OCI-LY7 (cell line): ENCODE measurements around the gene ADAMTSL3.

Experiments
- EZH2phosphoT487 ChIP-seq: fragments of 200-600 bp; sonication (generic); IDR thresholded peaks from 2 replicates; pipeline ENCODE4 v1.6.1; 2018; ENCODE audit warnings: low read depth, borderline replicate concordance, mild to moderate bottlenecking, mixed run types, antibody characterized with exemption, low read length, moderate library complexity, mixed read lengths
- TF ChIP-seq, protein P1 (sequence below): fragments of 200-600 bp; sonication (generic); conservative IDR thresholded peaks from 2 replicates; pipeline ENCODE4 v1.5.1; 2014; ENCODE audit warnings: mild to moderate bottlenecking, antibody characterized with exemption, low read length, moderate library complexity, mixed read lengths

- TF ChIP-seq, protein P1, sequence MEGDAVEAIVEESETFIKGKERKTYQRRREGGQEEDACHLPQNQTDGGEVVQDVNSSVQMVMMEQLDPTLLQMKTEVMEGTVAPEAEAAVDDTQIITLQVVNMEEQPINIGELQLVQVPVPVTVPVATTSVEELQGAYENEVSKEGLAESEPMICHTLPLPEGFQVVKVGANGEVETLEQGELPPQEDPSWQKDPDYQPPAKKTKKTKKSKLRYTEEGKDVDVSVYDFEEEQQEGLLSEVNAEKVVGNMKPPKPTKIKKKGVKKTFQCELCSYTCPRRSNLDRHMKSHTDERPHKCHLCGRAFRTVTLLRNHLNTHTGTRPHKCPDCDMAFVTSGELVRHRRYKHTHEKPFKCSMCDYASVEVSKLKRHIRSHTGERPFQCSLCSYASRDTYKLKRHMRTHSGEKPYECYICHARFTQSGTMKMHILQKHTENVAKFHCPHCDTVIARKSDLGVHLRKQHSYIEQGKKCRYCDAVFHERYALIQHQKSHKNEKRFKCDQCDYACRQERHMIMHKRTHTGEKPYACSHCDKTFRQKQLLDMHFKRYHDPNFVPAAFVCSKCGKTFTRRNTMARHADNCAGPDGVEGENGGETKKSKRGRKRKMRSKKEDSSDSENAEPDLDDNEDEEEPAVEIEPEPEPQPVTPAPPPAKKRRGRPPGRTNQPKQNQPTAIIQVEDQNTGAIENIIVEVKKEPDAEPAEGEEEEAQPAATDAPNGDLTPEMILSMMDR, result no peak
- TF ChIP-seq EZH2phosphoT487, result no peak
Observed at GRCh38 chr15:83733691-83734090, 79.8 kb downstream of the ADAMTSL3 start.
